Measurements from ENCODE around the gene CZIB. TPM values are rescaled to one million over a fixed set of nuclear protein-coding genes. Genes with fewer than 3 reads are reported as not detected.

CZIB gene
- total and polyA plus RNA-seq, 2 of the 8 experiments (the other 6 are each of a cell fraction or from before 2014, with no cell fraction given), result 46.5 to 48.0 TPM

DNA sequence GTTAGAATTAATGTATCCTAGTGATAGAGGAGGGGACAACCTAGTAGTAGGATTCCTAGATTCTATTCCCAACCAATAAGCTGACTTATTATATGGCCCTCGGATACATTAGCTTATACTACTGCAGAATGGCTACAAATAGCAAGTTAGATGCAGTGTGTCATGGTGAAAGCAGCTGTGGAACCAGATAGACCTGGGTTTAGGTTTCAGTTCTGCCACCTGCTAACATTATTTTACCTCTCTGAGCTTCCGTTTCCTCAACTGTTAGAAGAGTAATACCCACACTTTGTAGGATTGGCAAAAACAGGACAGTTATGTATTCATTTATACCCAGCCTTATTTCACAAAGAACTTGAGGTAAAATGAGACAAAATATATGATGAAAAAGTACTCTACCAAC lies 39.5 kb upstream of the CZIB start:
- Histone ChIP-seq H4K8ac (ENCODE audit: extremely low read depth, insufficient read depth, low read length) (no peak overlapping the region), H3K79me2 (ENCODE audit: control insufficient read depth in 1 of 2, insufficient read depth in 2 of 2, low read length in 2 of 2) (no peaks in the 10 kb centered on the region), H2BK120ac (replicated peaks; ENCODE audit: low read depth, low read length) (no peak overlapping the region), H3K4me3 (ENCODE audit: extremely low read depth in 1 of 4, insufficient read depth in 2 of 4, low read depth in 3 of 4, low read length in 4 of 4) (no peak overlapping the region), H4K20me1 (replicated peaks in 1 of 2; ENCODE audit: control insufficient read depth in 1 of 2, insufficient read depth in 2 of 2, low read length in 2 of 2) (peaks cover 2% of the 10 kb centered on the region in 2 experiments), H2BK15ac (ENCODE audit: low read length) (no peak overlapping the region), H2BK12ac (ENCODE audit: low read depth, low read length) (no peak overlapping the region), H3K23me2 (ENCODE audit: low read depth, low read length) (no peaks in the 10 kb centered on the region), H4K91ac (replicated peaks; ENCODE audit: insufficient read length, low read length) (no peak overlapping the region), H3K56ac (replicated peaks; ENCODE audit: insufficient read length, low read depth, low read length) (no peak overlapping the region), H3K79me1 (ENCODE audit: low read depth, low read length) (no peaks in the 10 kb centered on the region), H3K27me3 (replicated peaks in 1 of 4; ENCODE audit: control insufficient read depth in 3 of 4, extremely low read depth in 1 of 4, insufficient read depth in 3 of 4, low read length in 3 of 4) (no peaks in the 10 kb centered on the region), H3K4me2 (ENCODE audit: insufficient read depth in 1 of 2, low read depth in 2 of 2, low read length in 2 of 2) (no peak overlapping the region), H3K18ac (ENCODE audit: extremely low read depth, low read length) (no peak overlapping the region), H3K14ac (ENCODE audit: insufficient read length) (no peak overlapping the region), H2AFZ (ENCODE audit: low read length) (no peak overlapping the region), H3K23ac (ENCODE audit: insufficient read length) (no peak overlapping the region), H2BK5ac (ENCODE audit: low read depth, low read length) (no peak overlapping the region), H3K9me3 (ENCODE audit: insufficient read depth in 2 of 2, low read depth in 1 of 2, low read length in 1 of 2) (no peaks in the 10 kb centered on the region), H3K36me3 (ENCODE audit: control insufficient read depth in 2 of 4, insufficient read depth in 4 of 4, low read length in 3 of 4) (peaks cover 56 to 95% (median 89%) of the 10 kb centered on the region in 4 experiments), H2BK20ac (ENCODE audit: low read length) (no peak overlapping the region), H3K4ac (replicated peaks; ENCODE audit: insufficient read length, low read depth, low read length) (no peak overlapping the region), H3K27ac (ENCODE audit: low read depth, low read length) (no peak overlapping the region), H2AK5ac (ENCODE audit: low read depth, low read length) (no peak overlapping the region), H4K5ac (ENCODE audit: insufficient read length, low read depth, low read length) (no peak overlapping the region), H3K9ac (replicated peaks in 1 of 4; ENCODE audit: extremely low read depth in 1 of 4, low read depth in 3 of 4, low read length in 3 of 4) (no peak overlapping the region), H3K4me1 (replicated peaks in 1 of 4; ENCODE audit: control insufficient read depth in 3 of 4, insufficient read depth in 4 of 4, low read length in 3 of 4) (no peaks in the 10 kb centered on the region)
- CTCF ChIA-PET (ENCODE audit: partially characterized antibody), result interaction anchor here (0.6 to 7.2 kb wide), 3 partner anchors 8 to 1939 kb away, joined by 3 to 36 read pairs (median 5); no protein-coding TSS in a partner anchor
- DNase-seq (ENCODE audit: low read depth in 1 of 2, low spot score in 2 of 2) (no peak), FAIRE-seq (no peak)
- POLR2A ChIA-PET (ENCODE audit: partially characterized antibody), result interaction anchor here (0.8 kb wide), 1 partner anchor 11 kb away, joined by 4 read pairs; no protein-coding TSS in a partner anchor
- 90% methylated on average over 2 of the region's 2 CpGs; no CpG with 5 or more reads in 1 of the 2 experiments for WGBS, 2 experiments (ENCODE audit: extremely low coverage in 1 of 2, insufficient coverage in 1 of 2, insufficient read length in 1 of 2, insufficient replicate concordance in 2 of 2, low coverage in 1 of 2, low lambda C conversion rate in 2 of 2, missing lambda C conversion rate in 1 of 2)
- TF ChIP-seq PHF8 (conservative IDR thresholded peaks at IDR 0.05; ENCODE audit: low read depth, low read length), result no peak
- no peak for TF ChIP-seq SIN3A (conservative IDR thresholded peaks at IDR 0.05 in 1 of 2, IDR thresholded peaks at IDR 0.05 in 1 of 2; ENCODE audit: low read depth in 1 of 2, low read length in 2 of 2)
- no peak for TF ChIP-seq ZNF274 (IDR thresholded peaks at IDR 0.05; ENCODE audit: borderline replicate concordance, extremely low read depth, low read length)
- TF ChIP-seq, protein P1, sequence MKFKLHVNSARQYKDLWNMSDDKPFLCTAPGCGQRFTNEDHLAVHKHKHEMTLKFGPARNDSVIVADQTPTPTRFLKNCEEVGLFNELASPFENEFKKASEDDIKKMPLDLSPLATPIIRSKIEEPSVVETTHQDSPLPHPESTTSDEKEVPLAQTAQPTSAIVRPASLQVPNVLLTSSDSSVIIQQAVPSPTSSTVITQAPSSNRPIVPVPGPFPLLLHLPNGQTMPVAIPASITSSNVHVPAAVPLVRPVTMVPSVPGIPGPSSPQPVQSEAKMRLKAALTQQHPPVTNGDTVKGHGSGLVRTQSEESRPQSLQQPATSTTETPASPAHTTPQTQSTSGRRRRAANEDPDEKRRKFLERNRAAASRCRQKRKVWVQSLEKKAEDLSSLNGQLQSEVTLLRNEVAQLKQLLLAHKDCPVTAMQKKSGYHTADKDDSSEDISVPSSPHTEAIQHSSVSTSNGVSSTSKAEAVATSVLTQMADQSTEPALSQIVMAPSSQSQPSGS (IDR thresholded peaks at IDR 0.05; ENCODE audit: low read length), result no peak
- TF ChIP-seq, protein P2, sequence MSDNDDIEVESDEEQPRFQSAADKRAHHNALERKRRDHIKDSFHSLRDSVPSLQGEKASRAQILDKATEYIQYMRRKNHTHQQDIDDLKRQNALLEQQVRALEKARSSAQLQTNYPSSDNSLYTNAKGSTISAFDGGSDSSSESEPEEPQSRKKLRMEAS (IDR thresholded peaks at IDR 0.05), result no peak
- no peak for TF ChIP-seq SIRT6 (IDR thresholded peaks at IDR 0.05; ENCODE audit: low read length)
- TF ChIP-seq POLR2A (IDR thresholded peaks at IDR 0.05; ENCODE audit: control extremely low read depth in 1 of 2, low read depth in 2 of 2, low read length in 2 of 2), result no peak
- no peak for TF ChIP-seq SRF (IDR thresholded peaks at IDR 0.05; ENCODE audit: low read depth, low read length)
- no peak for TF ChIP-seq RAD21 (IDR thresholded peaks at IDR 0.05 in 1 of 2, conservative IDR thresholded peaks at IDR 0.05 in 1 of 2; ENCODE audit: low read depth in 2 of 2, low read length in 2 of 2)
